ENCODE measurements around the gene KLHL26.

The KLHL26 gene

DNA sequence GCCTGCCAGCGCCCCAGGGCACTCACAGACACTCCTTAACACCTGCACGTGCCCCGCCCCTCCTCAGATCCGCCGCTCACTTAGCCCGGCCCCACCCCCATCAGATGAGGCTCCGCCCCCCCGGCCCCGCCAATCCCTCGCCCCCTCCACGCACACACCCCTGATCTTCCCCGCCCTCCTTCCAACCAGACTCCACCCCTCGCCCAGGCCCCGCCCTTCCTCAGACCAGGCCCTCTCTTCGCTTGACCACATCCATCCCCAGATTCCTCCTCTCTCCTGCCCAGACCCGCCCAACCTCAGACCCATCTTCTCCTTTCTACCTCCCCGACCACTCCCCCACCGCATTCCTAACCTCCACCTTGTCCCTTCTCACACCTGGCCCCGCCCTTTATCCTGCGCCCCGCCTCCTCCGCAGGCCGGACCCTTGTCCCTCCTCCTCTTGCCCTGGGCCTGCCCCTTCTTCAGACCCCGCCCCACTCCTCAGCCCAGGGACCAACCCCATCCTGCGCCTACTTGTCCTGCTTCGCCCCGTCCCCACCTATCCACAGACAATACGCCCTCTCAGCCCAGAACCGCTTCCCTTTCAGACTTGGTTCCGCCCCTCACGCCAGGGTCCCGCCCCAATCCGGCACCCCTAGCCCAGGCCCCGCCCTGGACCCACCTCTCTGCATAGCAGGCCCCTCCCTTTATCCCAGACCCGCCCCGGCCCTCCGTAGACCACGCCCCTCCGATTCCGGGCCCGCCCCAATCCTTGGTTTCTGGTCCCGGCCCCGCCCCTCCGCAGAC is 452 bp upstream of the KLHL26 start:
- ATAC-seq (replicated peaks), result peak; percentile 85
- no peaks in the 10 kb centered on the region for H3K9me3 Mint-ChIP-seq
- H3K27me3 Mint-ChIP-seq, result peaks cover 0 to 21% of the 10 kb centered on the region in 2 donors
- peaks cover 29% of the 10 kb centered on the region for H3K36me3 Mint-ChIP-seq (ENCODE audit: insufficient read depth)
- peaks cover 19 to 32% of the 10 kb centered on the region in 2 donors for H3K4me1 Mint-ChIP-seq (ENCODE audit: low read depth in 2 of 2)
- H3K4me3 Mint-ChIP-seq, result peak overlapping the region; percentile 85 to 90
- DNase-seq, result peak; percentile 99
- H3K27ac Mint-ChIP-seq, result peak overlapping the region; percentile 87 to 91

DNA sequence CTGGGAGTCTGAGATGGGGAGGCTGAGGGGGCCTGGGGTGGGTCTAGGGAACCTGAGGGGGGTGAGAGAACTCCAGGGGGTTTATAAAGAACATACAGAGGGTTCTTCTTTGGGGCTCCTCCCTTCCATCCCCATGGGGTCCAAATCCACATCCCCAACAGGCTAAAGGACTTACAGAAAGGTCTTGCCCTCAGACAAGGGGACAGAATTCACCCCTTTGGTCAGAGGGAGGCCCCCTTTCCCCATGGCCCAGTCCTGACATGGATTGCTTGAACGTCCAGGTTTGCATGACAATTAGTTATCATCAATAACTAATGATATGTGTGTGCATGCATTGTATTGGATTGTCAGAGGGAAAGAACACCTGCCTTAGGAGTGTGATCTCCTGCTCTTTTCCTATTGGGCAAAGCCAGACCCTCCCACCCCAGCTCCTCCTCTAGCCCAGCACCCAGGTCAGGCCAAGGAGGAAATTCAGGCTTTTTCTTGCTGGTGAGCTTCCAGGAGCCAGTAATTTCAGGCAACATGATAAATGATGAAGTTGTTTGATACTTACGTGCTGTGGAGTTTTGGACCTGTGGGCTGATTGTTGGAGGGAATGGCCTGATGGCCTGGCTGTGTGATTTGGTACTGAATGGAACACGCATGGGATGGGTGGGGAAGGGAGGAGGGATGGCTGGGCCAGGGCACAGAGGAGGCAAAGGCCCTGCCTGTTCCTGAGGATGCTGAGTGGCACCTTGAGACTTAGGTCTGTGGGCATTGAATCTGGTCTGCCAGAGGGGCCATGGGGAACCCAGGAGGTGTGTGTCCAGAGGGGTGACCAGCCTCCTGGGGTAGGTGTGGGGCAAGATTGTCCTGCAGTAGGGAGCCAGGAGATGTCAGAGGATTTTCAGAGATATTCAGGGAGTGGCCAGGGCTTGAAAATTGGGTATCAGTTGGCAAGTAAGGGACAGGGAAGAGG is 1.1 kb downstream of the KLHL26 start:
- ATAC-seq (replicated peaks), result no peak
- H3K4me1 Mint-ChIP-seq (ENCODE audit: low read depth in 2 of 2), result peaks cover 19 to 32% of the 10 kb centered on the region in 2 donors
- peak overlapping the region; percentile 87 to 91 for H3K27ac Mint-ChIP-seq
- peak overlapping the region; percentile 85 to 90 for H3K4me3 Mint-ChIP-seq
- DNase-seq, result no peak
- peaks cover 0 to 20% of the 10 kb centered on the region in 2 donors for H3K27me3 Mint-ChIP-seq
- H3K36me3 Mint-ChIP-seq (ENCODE audit: insufficient read depth), result peaks cover 29% of the 10 kb centered on the region
- H3K9me3 Mint-ChIP-seq, result no peaks in the 10 kb centered on the region

- Mint-ChIP-seq H3K27ac (no peak overlapping the region), H3K9me3 (no peaks in the 10 kb centered on the region), H3K4me3 (no peak overlapping the region), H3K27me3 (peaks cover 0 to 2% of the 10 kb centered on the region in 2 donors), H3K36me3 (ENCODE audit: insufficient read depth) (peaks cover 29% of the 10 kb centered on the region), H3K4me1 (ENCODE audit: low read depth in 2 of 2) (peaks cover 17 to 32% of the 10 kb centered on the region in 2 donors)
- ATAC-seq (replicated peaks) (no peak), DNase-seq (no peak)
These were observed 2.9 kb downstream of the KLHL26 start for GRCh38 chr19:18639706-18640243.

GRCh38 chr19:18644196-18645034 is 7.6 kb downstream of the KLHL26 start:
- Mint-ChIP-seq H3K36me3 (ENCODE audit: insufficient read depth) (peaks cover 12% of the 10 kb centered on the region), H3K27me3 (no peaks in the 10 kb centered on the region), H3K4me1 (ENCODE audit: low read depth in 2 of 2) (peaks cover 10 to 23% of the 10 kb centered on the region in 2 donors), H3K4me3 (no peak overlapping the region), H3K9me3 (no peaks in the 10 kb centered on the region), H3K27ac (no peak overlapping the region)
- DNase-seq (no peak), ATAC-seq (replicated peaks) (no peak)

- H3K36me3 Mint-ChIP-seq (ENCODE audit: insufficient read depth), result peaks cover 16% of the 10 kb centered on the region
- no peaks in the 10 kb centered on the region for H3K27me3 Mint-ChIP-seq
- H3K9me3 Mint-ChIP-seq, result no peaks in the 10 kb centered on the region
- no peak overlapping the region for H3K27ac Mint-ChIP-seq
- H3K4me3 Mint-ChIP-seq, result no peak overlapping the region
- ATAC-seq (replicated peaks), result no peak
- H3K4me1 Mint-ChIP-seq (ENCODE audit: low read depth in 2 of 2), result peaks cover 10 to 23% of the 10 kb centered on the region in 2 donors
- no peak for DNase-seq
These were observed 8.2 kb downstream of the KLHL26 start for GRCh38 chr19:18645035-18645511.

- ATAC-seq (replicated peaks), result no peak
- no peaks in the 10 kb centered on the region for H3K9me3 Mint-ChIP-seq
These were observed 9.9 kb downstream of the KLHL26 start for GRCh38 chr19:18646535-18647370.

DNA sequence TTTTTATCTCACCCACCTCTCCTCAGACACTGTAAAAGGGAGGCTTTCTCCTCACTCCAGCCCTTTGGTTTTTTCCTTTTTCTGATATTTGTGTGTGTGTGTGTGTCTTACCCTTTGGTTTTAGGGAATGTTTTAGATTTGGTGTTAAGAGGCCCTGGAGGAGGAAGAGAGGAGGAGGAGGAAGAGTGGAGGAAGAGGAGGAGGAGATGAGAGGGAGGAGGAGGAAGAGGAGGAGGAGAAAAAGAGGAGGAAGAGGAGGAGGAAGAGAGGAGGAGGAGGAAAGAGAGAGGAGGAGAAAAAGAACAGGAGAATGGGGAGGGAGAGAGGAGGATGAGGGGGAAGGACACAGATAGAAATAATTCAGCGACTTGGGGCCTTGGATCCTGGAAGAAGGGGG is 10.5 kb downstream of the KLHL26 start:
- no peak for DNase-seq
- Mint-ChIP-seq H3K36me3 (ENCODE audit: insufficient read depth) (peaks cover 10% of the 10 kb centered on the region), H3K27ac (no peak overlapping the region), H3K27me3 (no peaks in the 10 kb centered on the region), H3K4me3 (no peak overlapping the region), H3K4me1 (ENCODE audit: low read depth in 2 of 2) (peaks cover 10 to 29% of the 10 kb centered on the region in 2 donors), H3K9me3 (no peaks in the 10 kb centered on the region)
- no peak for ATAC-seq (replicated peaks)

More at GRCh38 chr19:18646535-18647370, 9.9 kb downstream of the KLHL26 start:
- Mint-ChIP-seq H3K4me3 (no peak overlapping the region), H3K36me3 (ENCODE audit: insufficient read depth) (peaks cover 10% of the 10 kb centered on the region), H3K27ac (no peak overlapping the region), H3K27me3 (no peaks in the 10 kb centered on the region), H3K4me1 (ENCODE audit: low read depth in 2 of 2) (peaks cover 10 to 25% of the 10 kb centered on the region in 2 donors)
- DNase-seq, result no peak

DNA sequence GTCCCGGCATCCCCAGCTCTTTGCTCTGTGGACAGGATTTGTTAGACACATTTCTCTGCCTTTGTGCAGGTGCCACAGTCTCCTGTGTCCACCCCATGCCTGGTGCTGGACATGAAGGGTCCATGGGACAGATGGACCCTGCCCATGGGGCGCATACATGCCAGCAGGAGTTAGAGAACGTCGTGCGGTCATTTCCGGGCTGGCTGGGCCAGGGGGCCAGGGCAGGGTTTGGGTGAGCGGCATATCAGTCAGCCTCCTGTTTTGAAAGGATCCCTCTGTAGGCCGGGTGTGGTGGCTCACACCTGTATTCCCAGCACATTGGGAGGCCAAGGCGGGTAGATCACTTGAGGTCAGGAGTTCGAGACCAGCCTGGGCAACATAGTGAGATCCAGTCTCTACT is 11.0 kb downstream of the KLHL26 start:
- ATAC-seq (replicated peaks) (no peak), DNase-seq (no peak)
- Mint-ChIP-seq H3K4me1 (ENCODE audit: low read depth in 2 of 2) (peaks cover 10 to 32% of the 10 kb centered on the region in 2 donors), H3K36me3 (ENCODE audit: insufficient read depth) (peaks cover 10% of the 10 kb centered on the region), H3K27me3 (no peaks in the 10 kb centered on the region), H3K27ac (no peak overlapping the region), H3K9me3 (no peaks in the 10 kb centered on the region), H3K4me3 (peak overlapping the region in 1 of 2 donors; percentile 10)

GRCh38 chr19:18648973-18649315 is 12.1 kb downstream of the KLHL26 start:
- Mint-ChIP-seq H3K36me3 (ENCODE audit: insufficient read depth) (peaks cover 10% of the 10 kb centered on the region), H3K9me3 (no peaks in the 10 kb centered on the region), H3K27me3 (no peaks in the 10 kb centered on the region), H3K27ac (peak overlapping the region in 1 of 2 donors; percentile 78), H3K4me1 (ENCODE audit: low read depth in 2 of 2) (peaks cover 10 to 33% of the 10 kb centered on the region in 2 donors), H3K4me3 (no peak overlapping the region)
- DNase-seq, result no peak
- ATAC-seq (replicated peaks), result no peak

DNA sequence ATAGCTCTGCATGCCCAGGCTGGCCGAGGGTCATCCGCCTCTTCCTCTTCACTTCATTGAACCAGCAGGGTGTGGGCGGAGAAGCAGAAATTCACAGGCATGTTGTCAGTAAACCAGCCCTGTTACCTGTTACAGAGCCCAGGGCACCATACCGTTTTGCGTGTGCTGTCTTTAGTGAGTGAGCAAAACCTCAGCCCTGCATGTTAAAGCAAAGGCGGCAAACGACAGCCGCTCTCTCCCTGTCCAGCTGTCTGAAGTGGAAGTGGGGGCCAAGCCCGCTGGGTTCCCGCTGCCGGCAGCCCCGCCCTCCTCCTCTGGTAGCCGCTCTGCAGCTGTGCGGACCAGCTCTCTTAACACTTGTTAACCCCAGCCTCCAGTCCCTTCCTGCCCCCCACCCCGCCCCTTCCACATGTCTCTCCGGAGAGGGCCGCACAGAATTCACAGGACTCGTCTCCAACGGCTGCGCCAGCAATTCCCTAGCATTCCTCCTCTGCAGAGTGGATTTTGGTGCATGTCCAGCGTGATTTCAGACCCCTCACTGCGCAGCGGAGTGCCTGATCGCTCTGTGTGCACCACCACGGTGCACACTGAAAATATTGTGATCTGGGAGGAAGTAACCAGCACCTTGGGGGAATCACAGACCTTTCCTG is 12.7 kb downstream of the KLHL26 start:
- no peak overlapping the region for H3K4me3 Mint-ChIP-seq

GRCh38 chr19:18650021-18650390 is 13.2 kb downstream of the KLHL26 start:
- Mint-ChIP-seq H3K27me3 (no peaks in the 10 kb centered on the region), H3K4me1 (ENCODE audit: low read depth in 2 of 2) (peaks cover 10 to 41% of the 10 kb centered on the region in 2 donors), H3K4me3 (no peak overlapping the region), H3K27ac (no peak overlapping the region), H3K36me3 (ENCODE audit: insufficient read depth) (peaks cover 10% of the 10 kb centered on the region), H3K9me3 (no peaks in the 10 kb centered on the region)
- ATAC-seq (replicated peaks) (no peak), DNase-seq (no peak)

More for the DNA sequence above, 12.7 kb downstream of the KLHL26 start:
- Mint-ChIP-seq H3K27me3 (no peaks in the 10 kb centered on the region), H3K9me3 (no peaks in the 10 kb centered on the region), H3K27ac (no peak overlapping the region), H3K36me3 (ENCODE audit: insufficient read depth) (peaks cover 10% of the 10 kb centered on the region), H3K4me1 (ENCODE audit: low read depth in 2 of 2) (peaks cover 10 to 37% of the 10 kb centered on the region in 2 donors)
- ATAC-seq (replicated peaks), result no peak
- no peak for DNase-seq
